Aorta (tissue), 5 donors: ENCODE results near the gene PALMD. TPM values are rescaled to one million over a fixed set of nuclear protein-coding genes. Genes with fewer than 3 reads are reported as not detected.

ENCODE experiments used
- ATAC-seq: fragments of 200-7000 bp; cut with Tn5 transposase; one replicate; pipeline ENCODE4 v1.9.1; 2022; ENCODE audit warnings: moderate library complexity; ENCODE audit not compliant: low FRiP score
- DNase-seq, 2 donors: peaks; one replicate each; pipeline ENCODE4 v3.0.0-alpha.2; 2020
- H3K27ac ChIP-seq, 2 donors: one replicate each; pipeline ENCODE4 v1.5.1; 2013; ENCODE audit warnings: low read length in 2 of 2, mild to moderate bottlenecking in 2 of 2, moderate library complexity in 2 of 2, control low read depth in 1 of 2, inconsistent platforms in 1 of 2, low read depth in 1 of 2
- H3K27me3 ChIP-seq, 2 donors: one replicate each; pipeline ENCODE4 v1.6.1; 2013; ENCODE audit warnings: control low read depth in 1 of 2, low read length in 1 of 2, mild to moderate bottlenecking in 1 of 2, moderate library complexity in 1 of 2; ENCODE audit not compliant: insufficient read depth in 2 of 2, control insufficient read depth in 1 of 2
- H3K36me3 ChIP-seq, 2 donors: one replicate each; pipeline ENCODE4 v1.6.1; 2013; ENCODE audit warnings: control low read depth in 1 of 2, low read length in 1 of 2, mild to moderate bottlenecking in 1 of 2; ENCODE audit not compliant: insufficient read depth in 2 of 2, control insufficient read depth in 1 of 2
- H3K4me1 ChIP-seq, 2 donors: one replicate each; pipeline ENCODE4 v1.6.1; 2013; ENCODE audit warnings: low read length in 2 of 2, control low read depth in 1 of 2, mild to moderate bottlenecking in 1 of 2, moderate library complexity in 1 of 2; ENCODE audit not compliant: insufficient read depth in 2 of 2, control insufficient read depth in 1 of 2
- H3K4me3 ChIP-seq, 2 donors: one replicate each; pipeline ENCODE4 v1.5.1; 2013; ENCODE audit warnings: low read length in 2 of 2, control low read depth in 1 of 2, mild to moderate bottlenecking in 1 of 2
- H3K9me3 ChIP-seq: one replicate; pipeline ENCODE4 v1.6.1; 2013; ENCODE audit warnings: mild to moderate bottlenecking, low read length; ENCODE audit not compliant: control insufficient read depth
- WGBS, 2 donors: extraction: QIAGEN DNeasy Blood & Tissue Kit; methylation state at CpG; one replicate each; pipeline ENCODE4 v1.1.7; 2013; 5-methylcytosine and 5-hydroxymethylcytosine counted together
- intact Hi-C, 2 donors: fragments of 100-400 bp; cut with DNase I; formaldehyde crosslinking; loops; one replicate each; pipeline versions ENCODE4 v1.14.2 to v1.15.0; 2022
- polyA plus RNA-seq, 2 donors: library from polyadenylated mRNA; stranded (reverse); fragments of 200-250 nt; gene quantifications; one replicate each; pipeline ENCODE4 v1.2.3, GENCODE V29; 2013
- total RNA-seq, 2 donors: library from RNA; stranded (reverse); fragmentation: NEBNext Ultra II Directional; extraction: Animal tissue kit (Norgen Biotek cat#: 25700); gene quantifications; one replicate each; pipeline ENCODE4 v1.2.1, GENCODE V29; 2021
- donor health status: healthy with polysubstance abuse.
- donor health status: Bipolar disorder and iron deficiency.
- donor health status: DM: no; HTN: no; CAD: no.
- donor health status: DM: no; HTN: no; CAD: no.
- donor health status: DM: yes; HTN: yes; CAD: no.

Gene PALMD
- total and polyA plus RNA-seq, 4 donors, result 2.7 to 40.0 (median 15.3) TPM

DNA sequence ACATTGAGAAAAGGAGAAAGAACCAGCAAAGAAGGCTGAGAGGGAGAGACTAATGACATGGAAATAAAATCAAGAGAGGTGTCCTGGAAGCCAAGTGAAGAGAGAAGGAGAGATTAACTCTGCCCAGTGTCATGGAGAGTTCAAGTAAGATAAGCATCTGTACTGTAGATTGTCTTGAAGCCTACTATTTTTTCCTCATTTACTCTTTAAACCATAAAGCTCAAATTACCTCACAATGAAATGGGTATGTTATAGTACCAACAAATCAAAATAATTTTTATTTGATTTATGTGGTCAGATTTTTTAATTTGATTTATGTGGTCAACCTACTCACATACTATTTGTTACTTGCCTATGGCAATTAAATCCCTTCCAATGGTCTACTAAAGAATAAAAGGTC, 5.2 kb upstream of the PALMD start:
- DNase-seq (no peak), ATAC-seq (no peak)
- H3K27me3 ChIP-seq, result no peaks in the 10 kb centered on the region
- no peaks in the 10 kb centered on the region for H3K4me1 ChIP-seq
- H3K9me3 ChIP-seq, result no peaks in the 10 kb centered on the region
- intact Hi-C loops, result no loop called here
- no peaks in the 10 kb centered on the region for H3K36me3 ChIP-seq
- H3K4me3 ChIP-seq, result no peak overlapping the region
- H3K27ac ChIP-seq, result no peak overlapping the region

DNA sequence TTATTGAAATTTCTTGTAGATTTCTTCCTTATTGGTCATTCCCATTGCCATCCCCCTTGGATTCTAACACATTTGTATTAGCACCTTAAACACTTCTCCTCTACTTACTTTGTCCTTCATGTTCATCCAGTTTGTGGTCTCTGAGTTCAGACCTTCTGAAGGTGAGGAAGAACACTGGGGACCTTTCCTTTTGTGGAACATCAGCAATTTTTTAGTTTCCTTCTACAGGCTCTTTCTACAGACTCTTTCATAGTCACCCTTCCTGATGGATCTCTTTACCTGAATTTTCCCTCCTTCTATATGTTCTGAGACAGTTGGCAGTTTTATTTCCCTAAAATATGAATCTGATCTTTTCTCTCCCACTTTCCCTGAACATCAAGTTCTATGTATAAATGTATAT, 4.4 kb upstream of the PALMD start:
- ATAC-seq (no peak), DNase-seq (no peak)
- Histone ChIP-seq H3K36me3 (no peaks in the 10 kb centered on the region), H3K4me1 (no peaks in the 10 kb centered on the region), H3K27me3 (no peaks in the 10 kb centered on the region), H3K9me3 (no peaks in the 10 kb centered on the region), H3K27ac (no peak overlapping the region), H3K4me3 (no peak overlapping the region)
- intact Hi-C loops, result no loop called here

DNA sequence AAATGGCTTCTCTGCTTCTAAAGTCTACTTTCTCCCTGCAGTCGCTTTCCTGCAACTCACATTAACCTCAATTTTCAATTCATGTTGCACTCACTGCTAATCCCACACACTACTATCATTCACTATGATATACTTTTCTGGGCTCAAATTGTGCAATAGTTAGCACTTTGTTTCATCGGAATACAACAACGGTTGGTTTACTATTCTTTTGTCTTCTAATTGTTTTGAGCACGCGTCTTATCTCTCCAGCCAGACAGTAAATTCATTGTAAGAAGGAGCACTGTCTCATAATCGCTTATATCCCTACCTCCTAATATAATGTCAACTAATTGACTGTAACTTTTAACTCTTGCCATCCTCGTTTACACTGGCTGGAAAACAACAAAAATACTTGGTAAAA, 3.9 kb upstream of the PALMD start:
- WGBS, 2 donors, result 88 to 93% methylated on average over 7 of the region's 7 CpGs
- H3K27me3 ChIP-seq, result no peaks in the 10 kb centered on the region
- H3K9me3 ChIP-seq, result no peaks in the 10 kb centered on the region
- no peak overlapping the region for H3K27ac ChIP-seq
- DNase-seq (no peak), ATAC-seq (no peak)
- no peaks in the 10 kb centered on the region for H3K36me3 ChIP-seq
- intact Hi-C loops, result no loop called here
- no peaks in the 10 kb centered on the region for H3K4me1 ChIP-seq
- no peak overlapping the region for H3K4me3 ChIP-seq

GRCh38 chr1:99643021-99643779, 2.7 kb upstream of the PALMD start:
- Histone ChIP-seq H3K27ac (no peak overlapping the region), H3K4me3 (no peak overlapping the region), H3K27me3 (no peaks in the 10 kb centered on the region), H3K4me1 (no peaks in the 10 kb centered on the region), H3K36me3 (no peaks in the 10 kb centered on the region), H3K9me3 (no peaks in the 10 kb centered on the region)
- DNase-seq, result no peak
- no peak for ATAC-seq
- intact Hi-C loops, result no loop called here
- WGBS, 2 donors, result 90 to 96% methylated on average over 1 of the region's 1 CpG

DNA sequence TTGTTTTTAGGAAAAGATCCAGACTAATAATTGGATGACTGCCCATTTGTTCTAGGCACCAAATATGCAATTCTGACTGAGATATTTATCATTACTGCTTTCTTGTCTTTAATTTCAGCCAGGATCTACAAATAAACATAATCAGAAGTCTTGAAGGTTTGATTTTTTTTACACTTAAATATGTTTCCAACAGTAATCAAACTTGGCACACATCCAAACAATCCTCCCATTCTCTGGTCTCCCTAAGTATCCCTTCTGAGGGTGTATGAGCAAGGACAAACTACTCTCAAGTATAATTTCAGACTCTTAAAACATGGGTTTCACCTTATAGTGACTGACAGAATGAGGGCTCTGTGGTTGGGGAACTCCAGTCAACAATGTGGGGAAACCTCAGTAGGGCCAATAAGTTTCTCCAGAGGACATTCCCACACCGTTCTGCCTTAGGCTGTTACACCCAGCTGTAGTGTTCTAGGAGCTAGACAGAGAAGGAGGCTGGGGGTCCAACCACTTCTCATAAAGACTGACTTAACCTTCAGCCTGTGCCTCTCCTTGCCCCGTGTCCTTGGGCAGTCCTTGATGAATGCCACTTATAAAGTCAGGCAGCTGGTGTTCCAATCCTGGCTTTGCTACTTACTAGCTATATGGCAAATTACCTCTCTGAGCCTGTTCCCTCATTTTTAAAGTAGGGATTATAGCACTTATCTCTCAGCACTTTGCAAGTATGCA, 1.5 kb upstream of the PALMD start:
- no peaks in the 10 kb centered on the region for H3K27me3 ChIP-seq
- 47 to 75% methylated on average over 2 of the region's 2 CpGs for WGBS, 2 donors
- H3K9me3 ChIP-seq, result no peaks in the 10 kb centered on the region
- H3K36me3 ChIP-seq, result no peaks in the 10 kb centered on the region
- no peaks in the 10 kb centered on the region for H3K4me1 ChIP-seq
- H3K27ac ChIP-seq, result no peak overlapping the region
- no peak overlapping the region for H3K4me3 ChIP-seq
- DNase-seq, result no peak
- intact Hi-C loops, result no loop called here
- no peak for ATAC-seq

DNA sequence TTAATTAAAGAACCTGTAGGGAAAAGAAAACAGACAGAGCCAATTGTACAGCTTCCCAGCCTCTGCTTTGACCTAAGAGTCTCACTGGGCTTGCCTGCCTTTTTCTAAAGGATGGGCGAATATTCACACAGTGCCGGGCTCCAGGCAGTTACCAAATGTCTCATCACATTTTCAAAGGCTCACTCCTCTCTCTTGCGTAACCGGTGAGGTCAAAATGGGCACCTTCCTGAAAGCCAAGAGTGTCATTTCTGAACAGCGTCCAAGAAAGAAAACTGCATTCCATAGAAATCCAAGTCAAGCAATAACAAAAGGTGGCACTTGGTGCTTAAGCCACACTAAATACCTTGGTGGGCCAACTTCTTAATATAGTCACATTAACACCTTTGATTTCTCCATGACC, 710 bp upstream of the PALMD start:
- Histone ChIP-seq H3K36me3 (no peaks in the 10 kb centered on the region), H3K27me3 (no peaks in the 10 kb centered on the region), H3K4me1 (no peaks in the 10 kb centered on the region), H3K9me3 (no peaks in the 10 kb centered on the region), H3K4me3 (no peak overlapping the region), H3K27ac (no peak overlapping the region)
- intact Hi-C loops, result no loop called here
- 57 to 68% methylated on average over 5 of the region's 5 CpGs for WGBS, 2 donors
- DNase-seq, result no peak
- peak; percentile 50 for ATAC-seq

GRCh38 chr1:99646868-99647267, 955 bp downstream of the PALMD start:
- intact Hi-C loops, result no loop called here
- DNase-seq (no peak), ATAC-seq (no peak)
- Histone ChIP-seq H3K27ac (no peak overlapping the region), H3K27me3 (no peaks in the 10 kb centered on the region), H3K9me3 (no peaks in the 10 kb centered on the region), H3K4me1 (no peaks in the 10 kb centered on the region), H3K4me3 (no peak overlapping the region), H3K36me3 (no peaks in the 10 kb centered on the region)
- WGBS, 2 donors, result 29 to 48% methylated on average over 5 of the region's 5 CpGs

DNA sequence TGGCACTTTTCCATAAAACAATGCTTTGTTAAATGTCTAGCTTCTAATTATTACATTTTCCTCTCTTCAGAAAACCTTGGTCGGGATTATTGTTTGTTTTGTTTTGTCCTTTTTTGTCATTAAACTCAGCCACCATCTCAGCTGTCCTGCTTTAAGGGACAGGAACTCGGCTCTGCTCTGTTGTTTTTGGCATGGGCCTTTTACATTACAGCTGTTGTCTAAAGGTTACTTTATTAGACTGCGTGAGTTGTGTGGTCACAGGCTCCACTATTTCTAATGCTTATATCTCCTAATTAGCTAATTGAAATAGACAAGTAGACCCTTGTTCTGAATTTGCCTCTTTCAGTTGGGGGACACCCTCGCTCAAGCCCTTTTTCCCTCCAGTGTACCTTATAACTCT, 1.6 kb downstream of the PALMD start:
- Histone ChIP-seq H3K36me3 (no peaks in the 10 kb centered on the region), H3K9me3 (no peaks in the 10 kb centered on the region), H3K27ac (no peak overlapping the region), H3K4me3 (no peak overlapping the region), H3K27me3 (no peaks in the 10 kb centered on the region), H3K4me1 (no peaks in the 10 kb centered on the region)
- WGBS, 2 donors, result 33 to 36% methylated on average over 4 of the region's 4 CpGs
- DNase-seq, result no peak
- no peak for ATAC-seq
- intact Hi-C loops, result no loop called here

DNA sequence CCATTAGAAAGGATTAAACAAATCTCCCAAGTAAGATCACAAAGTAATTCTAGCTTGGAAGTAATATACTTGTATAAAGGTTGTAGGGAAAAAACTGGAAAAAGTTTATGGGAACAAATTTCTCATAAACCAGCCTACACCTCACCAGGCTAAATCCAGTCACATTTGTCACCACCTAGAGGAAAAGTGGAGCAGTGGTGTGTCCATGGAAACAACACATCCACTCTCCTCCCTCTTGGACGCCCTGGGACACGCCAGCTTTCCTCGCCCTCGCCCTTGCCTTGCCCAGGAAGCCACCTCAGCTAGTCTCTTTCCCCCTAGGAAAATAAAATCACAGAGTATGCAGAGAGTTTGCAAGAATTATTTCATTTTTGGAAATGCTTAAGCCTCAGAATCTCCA, 2.2 kb downstream of the PALMD start:
- Histone ChIP-seq H3K9me3 (no peaks in the 10 kb centered on the region), H3K27me3 (no peaks in the 10 kb centered on the region), H3K27ac (no peak overlapping the region), H3K36me3 (no peaks in the 10 kb centered on the region), H3K4me3 (no peak overlapping the region), H3K4me1 (no peaks in the 10 kb centered on the region)
- DNase-seq, result peak in 1 of 2 donors; percentile 75
- ATAC-seq, result peak; percentile 72
- intact Hi-C loops, result no loop called here
- 77 to 83% methylated on average over 4 of the region's 4 CpGs for WGBS, 2 donors
